VCaP (cell line): Measurements from ENCODE around the gene ATXN10.
"Not testable (repeated sequence)": the region's sequence is repeated elsewhere in the genome, so short reads cannot be mapped to it uniquely, and the experiment has no call there.

ENCODE experiments used
- H3K27ac ChIP-seq: fragments of 450-650 bp; 2 replicates; pipeline ENCODE4 v1.5.1; 2017
- TF ChIP-seq, protein P1 (sequence below): fragments of 450-650 bp; conservative IDR thresholded peaks from 2 replicates; pipeline ENCODE4 v1.5.1; 2017; ENCODE audit warnings: mild to moderate bottlenecking, moderate library complexity

ATXN10 gene

DNA sequence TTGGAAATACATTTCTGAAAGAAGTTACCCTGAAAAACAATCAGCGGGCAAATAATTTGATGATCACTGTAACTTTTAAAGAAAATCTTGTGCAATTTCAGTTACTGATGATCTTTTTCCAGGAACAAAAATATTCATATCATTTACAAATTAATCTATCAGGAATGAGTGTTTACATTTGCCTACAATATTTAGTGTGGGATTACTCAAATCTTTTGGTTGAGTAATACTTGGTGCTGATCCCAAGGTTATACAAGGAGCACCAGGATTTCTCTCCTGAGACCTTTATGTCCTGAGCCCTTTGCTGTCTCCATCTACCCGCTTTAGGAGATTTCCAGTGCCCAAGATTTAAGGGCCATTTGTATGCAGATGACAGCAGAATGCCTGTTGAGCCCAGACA is 116.1 kb downstream of the ATXN10 start:
- TF ChIP-seq, protein P1, sequence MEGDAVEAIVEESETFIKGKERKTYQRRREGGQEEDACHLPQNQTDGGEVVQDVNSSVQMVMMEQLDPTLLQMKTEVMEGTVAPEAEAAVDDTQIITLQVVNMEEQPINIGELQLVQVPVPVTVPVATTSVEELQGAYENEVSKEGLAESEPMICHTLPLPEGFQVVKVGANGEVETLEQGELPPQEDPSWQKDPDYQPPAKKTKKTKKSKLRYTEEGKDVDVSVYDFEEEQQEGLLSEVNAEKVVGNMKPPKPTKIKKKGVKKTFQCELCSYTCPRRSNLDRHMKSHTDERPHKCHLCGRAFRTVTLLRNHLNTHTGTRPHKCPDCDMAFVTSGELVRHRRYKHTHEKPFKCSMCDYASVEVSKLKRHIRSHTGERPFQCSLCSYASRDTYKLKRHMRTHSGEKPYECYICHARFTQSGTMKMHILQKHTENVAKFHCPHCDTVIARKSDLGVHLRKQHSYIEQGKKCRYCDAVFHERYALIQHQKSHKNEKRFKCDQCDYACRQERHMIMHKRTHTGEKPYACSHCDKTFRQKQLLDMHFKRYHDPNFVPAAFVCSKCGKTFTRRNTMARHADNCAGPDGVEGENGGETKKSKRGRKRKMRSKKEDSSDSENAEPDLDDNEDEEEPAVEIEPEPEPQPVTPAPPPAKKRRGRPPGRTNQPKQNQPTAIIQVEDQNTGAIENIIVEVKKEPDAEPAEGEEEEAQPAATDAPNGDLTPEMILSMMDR, result no peak
- H3K27ac ChIP-seq, result no peak overlapping the region

DNA sequence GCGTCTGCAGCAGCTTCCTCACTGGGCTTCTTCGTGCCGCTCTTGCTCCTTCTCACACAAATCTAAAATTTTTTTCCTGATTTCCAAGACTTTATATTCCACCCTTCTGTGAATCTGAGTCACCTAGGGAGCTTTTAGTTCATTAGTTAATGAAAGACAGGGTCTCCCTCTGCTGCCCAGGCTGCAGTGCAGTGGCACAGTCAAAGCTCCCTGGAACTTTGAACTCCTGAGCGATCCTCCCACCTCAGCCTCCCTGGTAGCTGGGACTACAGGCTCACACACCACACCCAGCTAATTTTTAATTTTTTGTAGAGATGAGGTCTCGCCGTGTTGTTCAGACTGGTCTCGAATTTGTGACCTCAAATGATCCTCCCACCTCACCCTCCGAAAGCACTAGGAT is 116.9 kb downstream of the ATXN10 start:
- TF ChIP-seq, protein P1, result no peak
- no peak overlapping the region for H3K27ac ChIP-seq

DNA sequence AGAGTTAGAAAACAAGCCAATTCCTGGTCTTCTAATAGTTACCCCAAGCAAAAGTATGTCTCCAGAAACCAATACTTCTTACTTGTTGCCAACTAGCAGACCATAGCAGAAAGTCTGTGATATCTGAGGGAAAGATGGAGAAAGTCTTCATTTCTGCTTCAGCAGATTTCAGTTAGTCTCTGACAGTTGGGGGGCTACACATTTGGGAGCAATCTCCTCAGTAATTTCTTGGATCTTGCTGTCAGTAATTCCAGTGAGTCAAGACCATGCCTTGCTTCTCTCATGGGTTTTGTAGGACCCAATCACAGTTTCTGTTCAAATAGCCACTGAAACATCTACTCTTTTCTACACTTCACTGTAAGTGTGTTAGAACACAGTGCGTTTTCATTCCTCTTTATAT is 118.8 kb downstream of the ATXN10 start:
- no peak overlapping the region for H3K27ac ChIP-seq
- TF ChIP-seq, protein P1, result no peak

DNA sequence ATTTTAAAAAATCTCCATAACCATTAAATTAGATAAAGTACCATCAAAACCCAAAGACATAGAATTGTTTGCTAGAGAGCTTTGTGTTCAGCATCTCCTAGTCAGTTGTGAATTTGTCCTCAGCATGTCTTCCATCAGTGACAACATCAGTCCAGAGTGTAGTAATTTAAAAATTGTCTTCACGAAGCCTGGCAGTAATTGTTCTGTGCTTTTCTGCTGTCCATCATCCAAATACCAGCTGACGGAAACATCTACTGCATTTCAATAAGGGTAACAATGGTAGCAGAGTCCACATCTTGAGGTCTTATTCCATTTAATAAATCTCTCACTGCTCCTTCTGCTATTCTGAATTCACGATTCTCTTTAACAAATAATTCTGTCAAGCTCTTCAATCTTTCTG is 121.5 kb downstream of the ATXN10 start:
- H3K27ac ChIP-seq, result no peak overlapping the region
- TF ChIP-seq, protein P1, result no peak

DNA sequence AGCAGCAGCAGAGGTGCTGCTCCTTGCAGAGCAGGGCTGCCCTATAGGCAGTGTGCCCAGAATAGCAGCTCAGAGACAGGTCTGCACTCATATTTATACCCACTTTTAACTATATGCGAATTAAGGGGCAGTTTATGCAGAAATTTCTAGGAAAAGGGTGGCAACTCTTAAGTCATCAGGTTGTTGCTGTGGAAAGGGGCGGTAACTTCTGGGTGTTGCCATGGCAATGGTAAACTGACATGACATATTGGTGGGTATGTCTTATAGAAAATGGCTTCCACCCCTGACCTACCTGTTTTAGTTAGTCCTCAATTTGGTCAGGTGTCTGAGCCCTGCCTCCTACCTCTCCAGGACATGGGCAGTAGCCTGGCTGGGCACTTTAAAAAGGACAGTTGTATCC is 122.3 kb downstream of the ATXN10 start:
- H3K27ac ChIP-seq, result no peak overlapping the region
- TF ChIP-seq, protein P1, result no peak

DNA sequence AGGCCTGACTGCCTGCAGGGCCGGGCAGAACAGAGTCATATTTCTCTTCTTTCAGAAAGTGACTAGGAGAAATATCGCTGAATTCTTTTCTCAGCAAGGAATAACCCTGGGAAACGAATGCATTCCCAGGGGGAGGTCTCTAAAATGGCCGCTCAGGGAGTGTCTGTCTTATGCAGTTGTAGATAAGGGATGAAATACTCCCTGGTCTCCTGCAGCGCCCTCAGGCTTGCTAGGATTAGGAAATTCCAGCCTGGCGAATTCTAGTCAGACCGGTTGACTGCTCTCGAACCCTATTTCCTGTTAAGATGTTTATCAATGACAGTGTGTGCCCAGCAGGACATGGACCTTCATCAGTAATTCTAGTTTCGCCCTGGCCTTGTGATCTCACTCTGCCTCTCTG is 124.4 kb downstream of the ATXN10 start:
- H3K27ac ChIP-seq, result not testable (repeated sequence)

DNA sequence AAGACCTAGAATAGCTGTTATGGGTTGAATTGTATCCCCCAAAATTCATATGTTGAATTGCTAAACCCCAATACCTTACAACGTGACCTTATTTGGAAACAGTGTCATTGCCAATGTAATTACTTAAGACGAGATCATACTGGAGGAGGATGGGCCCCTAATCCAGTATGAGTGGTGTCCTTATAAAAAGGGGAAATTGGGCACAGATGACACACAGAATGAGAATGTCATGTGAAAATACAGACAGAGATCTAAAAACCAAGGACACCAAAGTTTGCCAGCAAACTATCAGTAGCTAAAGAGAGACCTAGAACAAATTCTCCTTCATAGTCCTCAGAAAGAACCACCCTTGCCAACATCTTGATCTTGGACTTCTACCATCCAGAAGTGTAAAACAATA is 127.7 kb downstream of the ATXN10 start:
- no peak overlapping the region for H3K27ac ChIP-seq
- TF ChIP-seq, protein P1, result no peak

DNA sequence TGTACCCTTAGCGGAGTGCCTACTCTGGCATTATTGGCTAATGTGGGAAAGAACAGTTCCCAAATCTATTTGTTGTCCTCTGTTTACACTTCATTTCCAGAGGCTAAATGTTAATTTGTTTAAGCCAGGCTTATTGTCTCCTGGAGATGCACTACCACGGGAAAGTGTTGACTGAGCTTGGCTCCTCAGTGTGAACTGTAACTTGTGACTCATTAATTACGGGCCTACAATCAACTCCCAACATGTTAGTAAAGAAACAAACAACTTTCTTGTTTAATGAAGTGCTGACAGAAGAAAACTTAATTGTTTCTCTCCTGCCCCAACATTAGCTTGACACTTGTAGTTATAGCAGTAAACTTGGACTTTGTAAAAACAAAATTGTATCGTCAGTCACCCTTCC is 130.4 kb downstream of the ATXN10 start:
- TF ChIP-seq, protein P1, result no peak
- H3K27ac ChIP-seq, result no peak overlapping the region
